Activated naive CD8-positive, alpha-beta T cell treated with anti-CD3 and anti-CD28 coated beads for 36 hours (primary cell): ENCODE data around the gene HOGA1. TPM values are rescaled to one million over a fixed set of nuclear protein-coding genes. Genes with fewer than 3 reads are reported as not detected.
A peak's percentile ranks its signal among the peaks of the same experiment; 100 is the strongest.
"Not testable (repeated sequence)": the region's sequence is repeated elsewhere in the genome, so short reads cannot be mapped to it uniquely, and the experiment has no call there.

Experiments used
- DNase-seq: peaks from one replicate; pipeline ENCODE4 v3.0.0; 2021
- H3K27ac Mint-ChIP-seq: one replicate; pipeline ENCODE4 v1.8.0; 2022; ENCODE audit warnings: mild to moderate bottlenecking, moderate library complexity, mixed read lengths
- H3K27me3 Mint-ChIP-seq: one replicate; pipeline ENCODE4 v1.8.0; 2022; ENCODE audit warnings: mild to moderate bottlenecking, mixed read lengths
- H3K36me3 Mint-ChIP-seq: one replicate; pipeline ENCODE4 v1.8.0; 2021; ENCODE audit warnings: mild to moderate bottlenecking, mixed read lengths
- H3K4me1 Mint-ChIP-seq: one replicate; pipeline ENCODE4 v1.8.0; 2021; ENCODE audit warnings: mixed read lengths
- H3K4me3 Mint-ChIP-seq: one replicate; pipeline ENCODE4 v1.8.0; 2022; ENCODE audit warnings: mild to moderate bottlenecking, moderate library complexity, mixed read lengths
- H3K9me3 Mint-ChIP-seq: one replicate; pipeline ENCODE4 v1.8.0; 2022; ENCODE audit warnings: mixed read lengths
- total RNA-seq, 2 experiments: library from RNA; stranded (reverse); gene quantifications; one replicate each; pipeline ENCODE4 v1.2.3, GENCODE V29; 2021

HOGA1 gene
- total RNA-seq, 2 experiments from 2014 or later: not detected

DNA sequence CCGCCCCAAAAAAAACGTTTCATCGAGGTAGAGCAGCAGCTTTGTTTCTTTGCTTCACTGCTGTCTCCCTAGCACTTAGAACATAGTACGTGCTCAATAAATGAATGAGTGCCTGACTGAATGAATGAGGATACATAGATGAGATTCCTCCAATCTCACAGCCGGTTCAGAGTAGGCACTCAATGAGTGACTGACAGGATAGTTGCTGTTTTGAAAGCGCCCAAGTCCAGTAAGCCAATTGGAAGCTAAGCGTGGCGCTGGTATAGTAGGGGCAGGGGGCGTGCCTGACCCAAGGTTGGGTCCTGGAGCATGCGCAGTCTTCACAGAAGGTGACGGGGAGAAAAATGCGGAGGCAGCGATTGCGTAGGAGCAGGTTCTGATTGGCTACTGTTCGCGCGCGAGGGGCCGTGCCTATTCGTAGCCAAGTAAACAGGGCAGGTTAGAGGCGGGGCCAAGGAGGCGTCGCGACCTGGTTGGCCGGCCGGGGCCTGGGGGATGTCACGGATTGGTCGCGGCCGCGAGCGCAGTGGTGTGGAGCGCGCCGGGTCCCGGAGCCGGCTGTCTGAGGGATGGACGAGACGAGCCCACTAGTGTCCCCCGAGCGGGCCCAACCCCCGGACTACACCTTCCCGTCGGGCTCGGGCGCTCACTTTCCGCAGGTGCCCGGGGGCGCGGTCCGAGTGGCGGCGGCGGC lies 56.1 kb downstream of the HOGA1 start, which contains the start of gene PI4K2A:
Gene PI4K2A (plus strand): TSS at position 498 of the 694 bp plus-strand sequence. CDS start 72 bp downstream, at position 570.
- peak within 1 kb of the TSS; percentile 78 for H3K27ac Mint-ChIP-seq
- peaks cover 11% of the 10 kb centered on the region for H3K36me3 Mint-ChIP-seq
- peak within 1 kb of the TSS; percentile 92 for H3K4me3 Mint-ChIP-seq
- DNase-seq: peak; percentile 99
- H3K9me3 Mint-ChIP-seq: no peaks in the 10 kb centered on the region
- peaks cover 22% of the 10 kb centered on the region for H3K4me1 Mint-ChIP-seq
- no peaks in the 10 kb centered on the region for H3K27me3 Mint-ChIP-seq

- peak; percentile 41 for DNase-seq
- H3K4me3 Mint-ChIP-seq: peak overlapping the region; percentile 92
- no peaks in the 10 kb centered on the region for H3K27me3 Mint-ChIP-seq
- H3K36me3 Mint-ChIP-seq: peaks cover 13% of the 10 kb centered on the region
- peak overlapping the region; percentile 73 for H3K27ac Mint-ChIP-seq
- no peaks in the 10 kb centered on the region for H3K9me3 Mint-ChIP-seq
- peaks cover 22% of the 10 kb centered on the region for H3K4me1 Mint-ChIP-seq
Measured at GRCh38 chr10:97640868-97641811, 57.0 kb downstream of the HOGA1 start.

DNA sequence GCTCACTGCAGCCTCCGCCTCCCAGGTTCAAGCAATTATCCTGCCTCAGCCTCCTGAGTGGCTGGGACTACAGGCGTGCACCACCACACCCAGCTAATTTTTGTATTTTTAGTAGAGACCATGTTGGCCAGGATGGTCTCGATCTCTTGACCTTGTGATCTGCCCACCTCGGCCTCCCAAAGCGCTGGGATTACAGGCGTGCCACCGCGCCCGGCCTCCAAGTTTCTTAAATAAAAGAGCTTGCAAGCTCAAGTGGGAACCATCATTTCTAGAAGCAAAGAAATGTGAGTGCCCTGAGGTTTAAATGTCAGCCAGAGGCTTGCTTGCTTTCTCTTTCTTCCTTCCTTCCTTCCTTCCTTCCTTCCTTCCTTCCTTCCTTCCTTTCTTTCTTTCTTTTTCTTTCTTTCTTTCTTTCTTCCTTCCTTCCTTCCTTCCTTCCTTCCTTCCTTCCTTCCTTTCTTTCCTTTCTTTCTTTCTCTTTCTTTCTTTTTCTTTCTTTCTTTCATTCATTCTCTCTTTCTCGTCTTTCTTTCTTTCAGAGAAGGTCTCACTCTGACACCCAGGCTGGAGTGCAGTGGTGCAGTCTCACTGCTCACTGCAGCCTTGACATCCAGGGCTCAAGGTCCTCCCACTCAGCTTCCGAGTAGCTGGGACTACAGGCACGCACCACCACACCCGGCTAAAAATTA lies 58.4 kb downstream of the HOGA1 start:
- H3K4me3 Mint-ChIP-seq: peak overlapping the region; percentile 40
- not testable (repeated sequence) for H3K27ac Mint-ChIP-seq, DNase-seq, H3K9me3 Mint-ChIP-seq, H3K27me3 Mint-ChIP-seq
- peaks cover 23% of the 10 kb centered on the region for H3K4me1 Mint-ChIP-seq
- H3K36me3 Mint-ChIP-seq: peaks cover 13% of the 10 kb centered on the region

DNA sequence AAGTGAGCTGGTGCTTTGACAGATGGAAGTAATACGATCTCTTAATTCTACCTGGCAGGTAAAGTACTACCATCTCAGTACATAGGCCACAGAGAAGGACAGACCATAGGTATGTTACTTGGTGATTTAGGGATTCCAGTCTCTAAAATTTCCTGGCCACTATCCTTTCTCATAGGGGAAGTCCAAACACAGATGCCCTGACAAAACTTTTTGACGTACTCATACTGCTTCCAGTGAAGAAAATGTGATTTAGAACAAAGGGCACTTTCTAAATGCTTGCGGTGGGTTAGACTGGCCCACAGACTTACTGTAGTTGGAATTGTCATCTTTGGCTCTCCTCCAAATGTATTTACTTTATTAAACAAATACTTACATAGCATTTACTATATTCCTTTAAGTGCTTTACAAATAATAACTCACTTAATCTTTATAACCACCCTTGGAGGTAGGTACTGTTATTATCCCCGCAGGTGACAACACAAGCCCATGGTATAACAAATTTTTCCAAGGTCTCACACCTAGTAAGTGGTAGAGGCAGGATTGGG lies 59.3 kb downstream of the HOGA1 start:
- H3K27me3 Mint-ChIP-seq: no peaks in the 10 kb centered on the region
- peaks cover 13% of the 10 kb centered on the region for H3K36me3 Mint-ChIP-seq
- H3K4me3 Mint-ChIP-seq: no peak overlapping the region
- no peak overlapping the region for H3K27ac Mint-ChIP-seq
- peaks cover 27% of the 10 kb centered on the region for H3K4me1 Mint-ChIP-seq
- no peak for DNase-seq
- no peaks in the 10 kb centered on the region for H3K9me3 Mint-ChIP-seq

DNA sequence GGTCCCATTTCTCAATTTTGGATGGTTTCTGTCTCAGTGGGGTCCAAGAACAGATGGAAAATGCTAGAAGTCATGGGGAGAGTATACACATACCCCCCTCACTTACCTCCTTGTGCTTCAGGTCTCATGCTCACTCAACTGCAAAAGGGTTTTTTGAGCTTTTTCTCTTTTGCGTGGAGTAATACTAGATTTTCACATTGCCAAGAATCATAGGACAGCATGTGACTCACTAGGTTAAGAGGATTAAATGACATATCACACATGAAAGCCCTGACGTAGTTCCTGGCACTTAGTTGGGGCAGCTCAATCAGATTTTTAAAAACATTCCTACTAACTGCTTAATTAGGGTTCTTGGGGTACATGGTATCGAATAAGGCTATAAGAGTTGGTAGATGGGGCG lies 60.7 kb downstream of the HOGA1 start:
- DNase-seq: no peak
- H3K4me1 Mint-ChIP-seq: peaks cover 35% of the 10 kb centered on the region
- H3K36me3 Mint-ChIP-seq: peaks cover 13% of the 10 kb centered on the region
- no peaks in the 10 kb centered on the region for H3K9me3 Mint-ChIP-seq
- no peak overlapping the region for H3K4me3 Mint-ChIP-seq
- no peaks in the 10 kb centered on the region for H3K27me3 Mint-ChIP-seq
- H3K27ac Mint-ChIP-seq: no peak overlapping the region

DNA sequence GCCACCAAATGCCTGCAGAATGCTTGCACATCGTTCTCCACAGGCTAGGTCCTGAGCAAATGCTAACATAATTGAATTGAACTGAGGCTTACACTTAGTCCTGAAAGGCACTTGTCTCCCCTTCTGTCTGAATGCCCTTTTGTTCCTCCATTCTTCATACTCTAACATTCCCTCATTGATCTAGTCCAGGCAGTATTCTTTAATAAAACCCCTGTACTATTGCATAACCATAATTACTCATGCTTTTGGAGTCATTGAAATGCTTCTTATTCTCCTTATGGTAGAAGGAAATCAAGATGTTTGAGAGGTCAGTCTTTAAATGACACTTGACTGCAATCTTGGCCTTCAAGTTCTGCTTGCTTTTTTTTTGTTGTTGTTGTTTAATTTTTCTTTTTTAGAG lies 63.4 kb downstream of the HOGA1 start:
- DNase-seq: no peak
- no peaks in the 10 kb centered on the region for H3K9me3 Mint-ChIP-seq
- no peak overlapping the region for H3K4me3 Mint-ChIP-seq
- H3K27me3 Mint-ChIP-seq: no peaks in the 10 kb centered on the region
- H3K4me1 Mint-ChIP-seq: peaks cover 22% of the 10 kb centered on the region
- peak overlapping the region; percentile 36 for H3K27ac Mint-ChIP-seq
- peaks cover 13% of the 10 kb centered on the region for H3K36me3 Mint-ChIP-seq

DNA sequence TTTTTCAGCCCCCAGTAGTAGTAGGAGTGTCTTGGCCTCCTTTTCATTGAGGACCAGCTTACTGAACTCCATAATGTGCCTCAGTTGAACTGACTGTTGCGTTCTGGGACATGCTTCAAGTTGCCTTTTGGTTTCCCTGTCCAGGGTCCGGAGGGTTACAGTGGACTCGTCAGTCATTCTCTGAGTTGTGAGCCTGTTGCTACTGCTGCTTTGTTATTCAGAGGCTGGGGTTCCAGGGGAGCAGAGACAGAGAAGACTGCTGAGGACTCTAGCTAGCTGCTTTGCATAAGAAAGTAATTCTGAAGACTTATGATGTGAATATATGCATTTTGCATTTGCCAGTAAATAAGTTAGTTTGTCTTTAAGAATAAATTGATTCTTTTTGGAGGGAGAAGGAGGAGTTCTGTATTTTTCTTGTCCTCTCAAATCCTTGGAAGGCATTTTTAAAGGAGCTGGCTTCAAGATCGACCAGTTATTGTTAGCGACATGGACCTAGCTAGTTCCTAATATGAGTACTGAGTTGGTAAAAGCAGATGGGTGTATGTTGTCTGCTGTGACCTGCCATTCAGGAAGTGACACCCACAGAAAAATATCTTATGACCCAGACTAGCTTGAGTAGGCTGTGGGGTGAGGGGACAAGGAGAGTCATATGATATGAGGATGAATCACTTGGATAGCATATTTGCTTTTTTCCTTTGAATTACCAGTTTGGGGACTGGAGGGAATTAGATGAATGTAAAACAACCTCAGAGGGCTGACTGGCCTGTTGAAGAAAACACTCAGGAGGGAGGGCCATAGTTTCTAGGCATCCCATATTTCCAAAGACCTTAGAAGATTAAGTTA lies 64.6 kb downstream of the HOGA1 start:
- Mint-ChIP-seq H3K4me1 (peaks cover 14% of the 10 kb centered on the region), H3K9me3 (no peaks in the 10 kb centered on the region), H3K27me3 (no peaks in the 10 kb centered on the region), H3K27ac (peak overlapping the region; percentile 58), H3K4me3 (no peak overlapping the region), H3K36me3 (peaks cover 16% of the 10 kb centered on the region)
- DNase-seq: peak; percentile 18

- Mint-ChIP-seq H3K27ac (peak overlapping the region; percentile 58), H3K4me1 (peaks cover 14% of the 10 kb centered on the region), H3K36me3 (peaks cover 19% of the 10 kb centered on the region)
- not testable (repeated sequence) for H3K27me3 Mint-ChIP-seq, DNase-seq, H3K4me3 Mint-ChIP-seq, H3K9me3 Mint-ChIP-seq
Measured at GRCh38 chr10:97649405-97649750, 65.2 kb downstream of the HOGA1 start.

DNA sequence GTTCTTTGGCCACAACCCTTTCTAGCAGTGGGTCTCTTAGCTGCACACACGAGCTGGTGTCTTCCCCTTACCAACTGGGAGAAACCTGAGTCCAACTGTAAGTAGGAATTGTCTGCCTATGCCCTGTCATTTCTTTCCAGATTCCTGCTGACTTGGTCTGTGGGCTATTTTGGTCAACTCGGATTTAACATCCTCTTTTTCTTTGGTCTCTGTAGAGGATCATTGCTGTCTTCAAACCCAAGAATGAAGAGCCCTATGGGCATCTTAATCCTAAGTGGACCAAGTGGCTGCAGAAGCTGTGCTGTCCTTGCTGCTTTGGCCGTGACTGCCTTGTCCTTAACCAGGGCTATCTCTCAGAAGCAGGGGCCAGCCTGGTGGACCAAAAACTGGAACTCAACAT lies 66.5 kb downstream of the HOGA1 start:
- H3K9me3 Mint-ChIP-seq: no peaks in the 10 kb centered on the region
- no peak overlapping the region for H3K4me3 Mint-ChIP-seq
- peaks cover 9% of the 10 kb centered on the region for H3K36me3 Mint-ChIP-seq
- H3K4me1 Mint-ChIP-seq: peaks cover 14% of the 10 kb centered on the region
- DNase-seq: no peak
- H3K27ac Mint-ChIP-seq: no peak overlapping the region
- H3K27me3 Mint-ChIP-seq: no peaks in the 10 kb centered on the region

- peaks cover 14% of the 10 kb centered on the region for H3K4me1 Mint-ChIP-seq
- peaks cover 8% of the 10 kb centered on the region for H3K36me3 Mint-ChIP-seq
- no peak overlapping the region for H3K4me3 Mint-ChIP-seq
- H3K9me3 Mint-ChIP-seq: no peaks in the 10 kb centered on the region
- H3K27ac Mint-ChIP-seq: no peak overlapping the region
- DNase-seq: no peak
- H3K27me3 Mint-ChIP-seq: no peaks in the 10 kb centered on the region
Measured at GRCh38 chr10:97651773-97652172, 67.6 kb downstream of the HOGA1 start.

DNA sequence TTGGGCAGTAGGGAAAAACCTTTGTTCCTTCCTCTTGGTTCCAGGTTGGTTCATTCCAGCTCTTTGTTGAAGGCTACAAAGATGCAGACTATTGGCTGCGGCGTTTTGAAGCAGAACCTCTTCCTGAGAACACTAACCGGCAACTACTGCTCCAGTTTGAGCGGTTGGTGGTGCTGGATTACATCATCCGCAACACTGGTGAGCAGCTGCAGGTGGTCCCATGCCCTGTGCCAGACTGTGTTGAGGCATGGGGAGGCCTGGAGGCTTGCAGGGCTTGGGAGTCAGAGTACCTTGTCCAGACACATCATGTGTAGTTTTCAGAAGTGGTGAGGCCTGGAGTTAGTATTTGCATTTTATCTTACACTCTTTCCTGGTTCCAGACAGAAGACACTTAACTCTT lies 72.6 kb downstream of the HOGA1 start:
- H3K9me3 Mint-ChIP-seq: no peaks in the 10 kb centered on the region
- H3K27ac Mint-ChIP-seq: no peak overlapping the region
- no peak for DNase-seq
- peaks cover 14% of the 10 kb centered on the region for H3K36me3 Mint-ChIP-seq
- no peaks in the 10 kb centered on the region for H3K4me1 Mint-ChIP-seq
- H3K27me3 Mint-ChIP-seq: no peaks in the 10 kb centered on the region
- H3K4me3 Mint-ChIP-seq: no peak overlapping the region

DNA sequence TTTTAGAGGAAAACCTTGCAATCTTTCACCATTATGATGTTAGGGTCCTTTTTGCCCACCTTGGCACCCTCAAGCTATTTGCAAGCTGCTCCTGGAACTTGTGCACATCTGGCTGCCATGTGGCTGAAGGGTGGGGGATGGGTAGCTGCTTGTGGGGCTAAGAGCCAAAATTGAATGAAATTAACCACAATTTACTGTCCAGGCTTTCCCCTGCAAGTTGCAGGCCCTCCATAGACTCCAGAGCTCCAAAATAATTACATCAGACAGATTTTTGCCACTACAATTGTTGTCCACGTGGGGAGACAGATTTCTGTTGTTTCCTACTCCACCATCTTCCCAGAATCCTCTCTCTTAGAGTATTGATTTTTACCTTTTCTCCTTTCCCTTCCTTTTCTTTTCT lies 75.4 kb downstream of the HOGA1 start:
- DNase-seq: no peak
- Mint-ChIP-seq H3K4me1 (no peaks in the 10 kb centered on the region), H3K27ac (no peak overlapping the region), H3K36me3 (peaks cover 6% of the 10 kb centered on the region), H3K4me3 (no peak overlapping the region), H3K27me3 (no peaks in the 10 kb centered on the region), H3K9me3 (no peaks in the 10 kb centered on the region)
